ENCODE measurements around the gene TGFBR3. TPM values are rescaled to one million over a fixed set of nuclear protein-coding genes. Genes with fewer than 3 reads are reported as not detected.

The TGFBR3 gene
- total and polyA plus RNA-seq, 2 of the 13 experiments (the other 11 are each of a cell fraction or from before 2014, with no cell fraction given) = 76.5 to 195 TPM

DNA sequence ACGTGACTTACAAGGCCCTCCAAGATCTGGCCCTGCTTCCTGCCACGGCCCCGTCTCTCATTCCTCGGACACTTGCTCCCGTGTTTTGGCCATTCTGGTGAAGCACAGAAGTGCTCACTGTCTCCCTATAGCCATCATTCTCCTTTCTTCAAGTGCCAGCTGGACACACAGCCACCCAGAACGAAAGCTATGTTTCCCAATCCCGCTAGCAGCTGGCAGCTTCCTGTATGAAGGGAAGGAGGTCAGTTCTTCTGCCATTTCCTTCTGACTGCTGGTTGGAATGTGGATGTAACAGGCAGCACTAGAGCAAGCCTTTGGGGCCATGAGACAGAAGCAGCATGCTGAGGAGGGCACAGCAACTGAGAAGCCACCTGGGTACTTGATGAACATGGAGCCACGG, 82.8 kb downstream of the TGFBR3 start:
- in situ Hi-C loops (cut with HindIII; ENCODE audit: extremely low pct_ligation_motif_present, low pct_unique_long_range_greater_than_20kb) = no loop called here
- H3K36me3 ChIP-seq (replicated peaks in 1 of 2; ENCODE audit: control insufficient read depth in 1 of 2, insufficient read depth in 2 of 2, low read length in 2 of 2) = peaks cover 10 to 53% of the 10 kb centered on the region in 2 experiments; a peak in 4 of 5 replicates
- no peaks in the 10 kb centered on the region for H3K27me3 ChIP-seq (ENCODE audit: control insufficient read depth in 1 of 2, insufficient read depth in 2 of 2, low read length in 2 of 2)
- TF ChIP-seq XBP1 (CRISPR knock-in tag; IDR thresholded peaks at IDR 0.05) (no peak), ISX (CRISPR knock-in tag; conservative IDR thresholded peaks at IDR 0.05) (no peak)
- no peak overlapping the region for H3K4me3 ChIP-seq (replicated peaks in 1 of 3; ENCODE audit: insufficient read depth in 1 of 3, low read depth in 2 of 3, low read length in 3 of 3)
- intact Hi-C loops (cut with micrococcal nuclease; ENCODE audit: unreplicated experiment) = no loop called here
- no peak for DNase-seq (ENCODE audit: low spot score)
- no peak for FAIRE-seq
- no peaks in the 10 kb centered on the region for H3K9me3 ChIP-seq (ENCODE audit: low read length)
- ATAC-seq = no peak
- no peak overlapping the region for H3K4me2 ChIP-seq (ENCODE audit: low read depth, low read length)
- H2AFZ ChIP-seq (ENCODE audit: low read length) = no peak overlapping the region
- peaks cover 10% of the 10 kb centered on the region for H4K20me1 ChIP-seq (ENCODE audit: insufficient read depth, low read length)
- no peak overlapping the region for H3K9ac ChIP-seq (ENCODE audit: insufficient read depth, low read depth, low read length)
- peaks cover 88% of the 10 kb centered on the region for H3K79me2 ChIP-seq (ENCODE audit: insufficient read depth, low read length)
- ChIA-PET POLR2A (no interaction called here), CTCF (ENCODE audit: low intra/inter-chr PET ratio, low total read pairs) (no interaction called here)
- WGBS (ENCODE audit: low lambda C conversion rate) = 93% methylated on average over 8 of the region's 8 CpGs
- BruUV-seq (replicated peaks) = no TSS peak
- H3K4me1 ChIP-seq (ENCODE audit: insufficient read depth, low read length) = peaks cover 36% of the 10 kb centered on the region
- no peak overlapping the region for H3K27ac ChIP-seq (ENCODE audit: extremely low read length, insufficient read depth, low read length)

- no peak overlapping the region for H3K9ac ChIP-seq (ENCODE audit: insufficient read depth, low read depth, low read length)
- no peak for ATAC-seq
- no TSS peak for BruUV-seq (replicated peaks)
- no peak for TF ChIP-seq KLF15 (CRISPR knock-in tag; IDR thresholded peaks at IDR 0.05; ENCODE audit: borderline replicate concordance)
- TF ChIP-seq ZNF121 (CRISPR knock-in tag; IDR thresholded peaks at IDR 0.05) = no peak
- TF ChIP-seq ZBTB37 (CRISPR knock-in tag; IDR thresholded peaks at IDR 0.05) = no peak
- TF ChIP-seq ZKSCAN1 (IDR thresholded peaks at IDR 0.05; ENCODE audit: low read length) = no peak
- TF ChIP-seq ZBTB1 (CRISPR knock-in tag; IDR thresholded peaks at IDR 0.05; ENCODE audit: borderline replicate concordance) = no peak
- TF ChIP-seq RBAK (CRISPR knock-in tag; IDR thresholded peaks at IDR 0.05) = no peak
- no peak for TF ChIP-seq NFRKB (IDR thresholded peaks at IDR 0.05)
- TF ChIP-seq ZNF17 (CRISPR knock-in tag; IDR thresholded peaks at IDR 0.05) = no peak
- TF ChIP-seq ZNF790 (CRISPR knock-in tag; IDR thresholded peaks at IDR 0.05; ENCODE audit: borderline replicate concordance) = no peak
- no peak for TF ChIP-seq ZC3H4 (CRISPR knock-in tag; IDR thresholded peaks at IDR 0.05; ENCODE audit: borderline replicate concordance)
- TF ChIP-seq ZNF317 (CRISPR knock-in tag; IDR thresholded peaks at IDR 0.05) = no peak
- no peak for TF ChIP-seq NCOR1 (IDR thresholded peaks at IDR 0.05; ENCODE audit: borderline replicate concordance, low read length)
- no peak for TF ChIP-seq AGO1 (IDR thresholded peaks at IDR 0.05; ENCODE audit: low read depth, low read length, poor library complexity, severe bottlenecking)
- no peak for TF ChIP-seq CREB1 (IDR thresholded peaks at IDR 0.05)
- TF ChIP-seq CREB1 (CRISPR knock-in tag; IDR thresholded peaks at IDR 0.05) = no peak
- TF ChIP-seq SALL2 (CRISPR knock-in tag; IDR thresholded peaks at IDR 0.05) = no peak
- no peak for TF ChIP-seq ZNF224 (CRISPR knock-in tag; IDR thresholded peaks at IDR 0.05)
- no peak for TF ChIP-seq CENPT (CRISPR knock-in tag; IDR thresholded peaks at IDR 0.05; ENCODE audit: low read depth)
- no peak for TF ChIP-seq ZNF335 (CRISPR knock-in tag; IDR thresholded peaks at IDR 0.05)
- TF ChIP-seq ISL2 (CRISPR knock-in tag; IDR thresholded peaks at IDR 0.05) = no peak
These were observed 84.3 kb downstream of the TGFBR3 start for GRCh38 chr1:91801496-91802115.

More at GRCh38 chr1:91801496-91802115, 84.3 kb downstream of the TGFBR3 start:
- ChIA-PET POLR2A (no interaction called here), CTCF (ENCODE audit: low intra/inter-chr PET ratio, low total read pairs) (no interaction called here)
- no peak overlapping the region for H2AFZ ChIP-seq (ENCODE audit: low read length)
- peaks cover 16 to 64% of the 10 kb centered on the region in 2 experiments; a peak in 4 of 5 replicates for H3K36me3 ChIP-seq (replicated peaks in 1 of 2; ENCODE audit: control insufficient read depth in 1 of 2, insufficient read depth in 2 of 2, low read length in 2 of 2)
- in situ Hi-C loops (cut with HindIII; ENCODE audit: extremely low pct_ligation_motif_present, low pct_unique_long_range_greater_than_20kb) = no loop called here
- peaks cover 24% of the 10 kb centered on the region for H3K4me1 ChIP-seq (ENCODE audit: insufficient read depth, low read length)
- H3K27me3 ChIP-seq (ENCODE audit: control insufficient read depth in 1 of 2, insufficient read depth in 2 of 2, low read length in 2 of 2) = no peaks in the 10 kb centered on the region
- no peak for DNase-seq (ENCODE audit: low spot score)
- 96% methylated on average over 3 of the region's 3 CpGs for WGBS (ENCODE audit: low lambda C conversion rate)
- H3K79me2 ChIP-seq (ENCODE audit: insufficient read depth, low read length) = peaks cover 77% of the 10 kb centered on the region
- intact Hi-C loops (cut with micrococcal nuclease; ENCODE audit: unreplicated experiment) = no loop called here
- H3K4me3 ChIP-seq (replicated peaks in 1 of 3; ENCODE audit: insufficient read depth in 1 of 3, low read depth in 2 of 3, low read length in 3 of 3) = no peak overlapping the region
- no peak overlapping the region for H3K4me2 ChIP-seq (ENCODE audit: low read depth, low read length)
- H3K9me3 ChIP-seq (ENCODE audit: low read length) = no peaks in the 10 kb centered on the region
- H4K20me1 ChIP-seq (ENCODE audit: insufficient read depth, low read length) = peaks cover 15% of the 10 kb centered on the region
- no peak for FAIRE-seq
- no peak overlapping the region for H3K27ac ChIP-seq (ENCODE audit: extremely low read length, insufficient read depth, low read length)
